ENCODE data around the gene FOXL2NB.

The FOXL2NB gene

DNA sequence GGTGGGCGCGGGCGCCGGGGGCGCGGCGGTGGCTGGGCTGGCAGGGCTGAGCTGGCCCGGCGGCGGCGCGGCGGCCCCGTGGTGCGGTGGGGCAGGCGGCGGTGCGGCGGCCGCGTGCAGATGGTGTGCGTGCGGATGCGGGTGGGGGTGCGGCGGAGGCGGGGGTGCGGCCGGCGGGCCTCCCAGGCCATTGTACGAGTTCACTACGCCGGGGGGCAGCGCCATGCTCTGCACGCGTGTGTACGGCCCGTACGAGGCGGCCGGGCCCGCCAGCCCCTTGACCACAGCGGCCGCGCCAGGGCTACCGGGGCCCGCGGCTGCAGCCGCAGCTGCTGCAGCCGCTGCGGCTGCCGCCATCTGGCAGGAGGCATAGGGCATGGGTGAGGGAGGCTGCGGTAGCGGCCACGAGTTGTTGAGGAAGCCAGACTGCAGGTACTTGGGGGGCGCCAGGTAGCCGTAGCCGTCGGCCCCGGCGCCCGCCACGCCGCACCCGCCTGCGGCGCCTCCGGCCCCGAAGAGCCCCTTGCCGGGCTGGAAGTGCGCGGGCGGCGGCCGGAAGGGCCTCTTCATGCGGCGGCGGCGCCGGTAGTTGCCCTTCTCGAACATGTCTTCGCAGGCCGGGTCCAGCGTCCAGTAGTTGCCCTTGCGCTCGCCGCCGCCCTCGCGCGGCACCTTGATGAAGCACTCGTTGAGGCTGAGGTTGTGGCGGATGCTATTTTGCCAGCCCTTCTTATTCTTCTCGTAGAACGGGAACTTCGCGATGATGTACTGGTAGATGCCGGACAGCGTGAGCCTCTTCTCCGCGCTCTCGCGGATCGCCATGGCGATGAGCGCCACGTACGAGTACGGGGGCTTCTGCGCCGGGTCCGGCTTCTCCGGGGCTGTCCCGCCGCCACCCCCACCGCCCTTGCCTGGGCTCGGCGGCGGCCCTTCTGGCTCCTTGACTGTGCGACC lies 1.0 kb upstream of the FOXL2NB start:
- DNase-seq, result peak in 1 of 2 donors; percentile 43

- no peak for DNase-seq
These were observed 591 bp downstream of the FOXL2NB start for GRCh38 chr3:138947495-138948121.

DNA sequence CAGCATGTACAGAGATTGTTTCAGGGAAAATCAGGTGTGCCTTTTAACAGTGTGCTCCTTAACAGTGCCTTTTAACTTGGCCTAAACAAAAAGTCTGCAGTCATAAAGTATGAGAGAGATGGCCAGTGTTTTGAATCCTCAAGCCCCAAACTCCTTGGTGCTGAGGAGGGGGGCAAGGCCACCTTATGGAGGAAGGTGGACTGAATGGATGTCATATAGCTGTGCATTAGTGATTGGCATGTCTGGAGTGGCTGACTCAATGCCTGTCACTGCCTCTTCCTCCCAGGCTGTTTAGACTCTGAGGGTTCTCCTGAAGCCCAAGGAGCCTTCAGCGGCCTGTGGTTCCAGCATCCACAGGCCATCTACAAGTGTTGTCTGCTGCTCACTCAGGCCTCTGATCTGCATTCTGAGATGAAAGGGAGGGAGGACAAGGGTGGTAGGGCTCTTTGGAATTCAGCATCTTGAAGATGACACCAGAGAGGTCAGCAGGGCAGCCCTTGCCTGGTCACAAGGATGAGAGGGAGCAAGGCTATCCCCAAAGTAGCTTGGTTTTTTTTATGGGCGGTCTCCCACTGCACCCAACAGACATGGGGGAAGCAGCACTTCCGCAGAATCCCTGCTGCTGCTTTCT lies 1.5 kb downstream of the FOXL2NB start:
- DNase-seq, result no peak

GRCh38 chr3:138949002-138949418 lies 2.0 kb downstream of the FOXL2NB start:
- no peak for DNase-seq

GRCh38 chr3:138949445-138950005 lies 2.5 kb downstream of the FOXL2NB start:
- no peak for DNase-seq

GRCh38 chr3:138950006-138950644 lies 3.1 kb downstream of the FOXL2NB start:
- peak; percentile 21 to 53 for DNase-seq

DNA sequence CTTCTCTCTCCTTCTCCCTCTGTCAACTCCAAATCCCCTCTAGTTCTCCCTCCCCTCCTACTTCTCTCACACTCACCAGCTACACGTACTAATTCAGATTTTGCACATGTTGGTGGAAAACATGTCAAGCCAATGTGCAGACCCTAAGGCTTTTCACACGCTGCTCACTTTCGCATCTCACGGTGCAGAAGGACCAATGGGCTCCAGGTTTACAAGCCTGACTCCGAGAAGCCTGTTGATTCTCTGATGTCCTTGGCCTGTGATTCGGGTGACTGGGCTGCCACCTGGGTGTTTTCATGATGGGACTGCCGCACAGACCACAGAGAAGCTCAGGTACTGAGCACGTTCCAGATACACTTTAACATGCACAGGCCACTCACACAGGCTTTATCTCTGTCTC lies 3.7 kb downstream of the FOXL2NB start:
- DNase-seq, result no peak

DNA sequence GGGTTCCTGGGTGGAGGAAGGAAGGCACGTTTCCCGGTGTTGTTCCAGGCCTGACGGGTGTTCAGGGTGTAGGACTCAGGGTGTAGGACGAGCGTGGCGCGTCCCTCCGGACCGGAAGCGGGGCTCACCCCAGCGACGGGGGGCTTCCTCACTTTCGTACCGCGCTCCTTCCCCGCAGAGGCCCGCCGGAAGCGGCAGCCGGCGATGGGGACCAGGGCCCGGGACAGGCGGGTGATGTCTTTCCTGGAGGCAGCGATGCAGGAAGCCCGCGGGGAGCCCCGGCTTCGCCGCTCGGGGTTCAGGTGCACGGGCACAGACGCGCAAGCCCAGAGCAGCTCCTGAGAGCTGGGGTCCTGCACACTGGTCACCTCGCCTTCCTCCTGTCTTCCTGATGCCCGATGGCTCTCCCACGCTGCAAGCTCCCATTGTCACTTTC lies 13.4 kb downstream of the FOXL2NB start:
- DNase-seq, result no peak

- no peak for DNase-seq
These were observed 16.0 kb downstream of the FOXL2NB start for GRCh38 chr3:138962854-138963560.

DNA sequence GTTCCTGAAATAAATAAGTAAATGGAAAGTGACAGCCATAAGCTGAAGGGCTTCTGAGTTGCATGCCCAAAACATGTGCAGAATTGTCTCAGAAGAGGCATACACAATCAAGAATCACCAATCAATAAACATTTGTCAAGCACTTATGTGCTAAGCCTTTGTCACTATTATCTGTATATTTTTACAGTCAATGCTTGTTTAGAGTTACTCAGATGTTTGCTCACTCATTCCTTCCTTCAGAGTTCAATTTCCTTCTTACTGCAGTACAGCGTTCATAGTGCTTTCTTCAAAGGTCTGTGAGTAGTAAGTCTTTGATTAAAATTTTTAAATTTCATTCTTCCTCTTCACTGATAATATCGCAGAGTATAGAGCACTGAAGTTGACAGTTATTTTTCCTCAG lies 17.2 kb downstream of the FOXL2NB start:
- DNase-seq, result no peak

- no peak for DNase-seq
These were observed 17.9 kb downstream of the FOXL2NB start for GRCh38 chr3:138964923-138965322.

DNA sequence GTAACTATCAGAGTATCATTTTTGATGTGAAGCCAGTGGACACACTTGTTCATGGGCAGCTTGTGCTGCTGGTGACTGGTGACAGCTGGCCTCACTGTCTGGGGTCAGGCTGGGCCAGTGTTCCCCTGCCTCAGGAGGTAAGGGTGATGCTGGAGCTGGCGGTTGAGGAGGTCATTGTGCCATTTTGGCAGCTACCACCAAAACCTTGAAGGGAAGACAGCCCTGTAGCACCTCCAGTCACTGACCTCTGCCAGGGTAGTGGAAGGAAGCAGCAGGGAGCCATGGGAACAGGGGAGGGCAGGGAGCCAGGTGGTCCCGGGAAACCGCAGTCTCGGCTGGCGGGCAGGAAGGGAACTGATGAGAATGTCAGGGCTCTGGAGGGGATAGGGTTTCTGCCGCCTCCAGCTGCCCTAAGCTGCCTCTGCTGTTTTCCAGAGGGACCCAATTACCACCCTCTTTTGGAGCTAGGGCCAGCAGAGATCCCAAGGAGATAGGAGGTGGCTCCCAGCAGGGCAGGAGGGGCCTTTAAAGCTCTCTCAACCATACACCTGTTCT lies 24.8 kb downstream of the FOXL2NB start:
- no peak for DNase-seq

- no peak for DNase-seq
These were observed 25.9 kb downstream of the FOXL2NB start for GRCh38 chr3:138972941-138973340.

GRCh38 chr3:138974462-138974861 lies 27.4 kb downstream of the FOXL2NB start:
- DNase-seq, result no peak

DNA sequence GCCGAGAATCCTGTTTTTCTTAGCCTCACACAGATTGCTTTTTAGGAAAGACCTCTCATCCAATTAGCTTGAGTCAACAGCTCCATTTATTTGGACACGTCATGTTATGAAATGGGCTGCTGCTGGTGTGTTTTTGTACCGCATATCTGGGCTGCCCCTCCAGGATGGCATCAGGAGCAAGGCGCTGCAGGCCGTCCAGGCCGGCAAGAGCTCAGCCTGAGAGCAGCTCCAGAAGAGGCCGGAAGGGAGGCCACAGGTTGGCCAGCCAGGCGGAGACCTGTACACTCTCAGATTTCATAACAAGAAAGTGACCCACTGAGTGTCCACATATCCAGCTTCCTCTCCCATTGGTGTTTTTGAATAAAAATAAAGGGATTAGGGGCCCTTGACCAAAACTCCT lies 28.3 kb downstream of the FOXL2NB start:
- no peak for DNase-seq

DNA sequence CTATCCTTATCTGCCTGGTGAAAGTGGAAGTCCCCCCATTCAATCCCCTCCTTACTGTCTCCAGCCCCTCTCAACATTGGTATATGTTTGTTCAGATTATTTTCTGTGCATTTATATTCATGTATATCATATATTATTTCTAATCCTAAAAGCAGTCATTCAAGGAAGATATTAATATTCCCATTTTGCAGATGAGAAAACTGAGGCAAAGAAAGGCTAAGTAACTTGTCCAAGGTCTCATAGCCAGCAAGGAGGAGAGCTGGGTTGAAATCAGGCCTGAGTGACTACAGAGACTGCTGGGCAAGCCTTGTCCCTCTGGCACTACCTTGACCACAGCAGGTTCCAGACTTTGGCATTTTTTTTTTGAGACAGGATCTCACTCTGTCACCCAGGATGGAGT lies 29.0 kb downstream of the FOXL2NB start:
- DNase-seq, result no peak

DNA sequence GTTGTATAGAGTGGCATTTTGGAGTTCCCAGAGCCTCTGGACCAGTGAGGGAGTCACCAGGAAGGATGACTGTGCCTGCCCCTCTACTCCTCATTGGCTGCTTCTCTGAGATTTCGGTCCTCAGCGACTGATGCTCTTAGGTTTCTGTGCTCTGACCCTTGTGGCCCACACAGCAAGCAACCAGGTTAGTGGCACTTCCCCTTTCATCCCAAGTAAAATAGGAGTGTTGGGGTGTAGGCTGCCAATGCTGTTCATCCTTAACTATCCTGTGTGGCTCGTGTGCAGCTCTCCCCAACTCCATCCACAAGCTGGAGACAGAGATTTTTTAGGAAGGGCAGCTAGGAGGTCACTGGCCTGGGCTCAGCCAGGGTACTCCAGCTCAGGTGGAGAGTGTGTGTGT lies 37.8 kb downstream of the FOXL2NB start:
- no peak for DNase-seq

- DNase-seq, result no peak
These were observed 38.9 kb downstream of the FOXL2NB start for GRCh38 chr3:138985932-138986331.

DNA sequence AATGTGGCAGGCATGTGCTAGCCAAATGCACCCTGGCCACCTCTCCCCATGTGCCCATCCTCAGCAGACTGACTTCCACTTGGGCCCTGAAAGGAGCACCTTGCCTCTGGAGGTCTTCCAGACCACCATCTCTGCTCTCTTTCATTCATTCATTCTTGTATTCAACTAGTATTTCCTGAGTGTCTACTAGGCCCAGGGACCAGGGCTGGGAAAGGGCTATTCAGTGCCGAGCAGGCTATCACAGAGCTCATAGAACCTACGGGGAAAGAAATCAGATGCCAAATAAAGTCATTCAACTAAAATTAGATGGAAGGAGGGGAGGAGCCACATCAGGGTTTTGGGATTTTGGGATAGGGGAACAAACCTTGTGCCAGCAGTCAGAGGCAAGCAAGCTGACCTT lies 40.2 kb downstream of the FOXL2NB start:
- no peak for DNase-seq

GRCh38 chr3:138995706-138996105 lies 48.7 kb downstream of the FOXL2NB start:
- DNase-seq, result no peak

Data from inflammatory macrophage (primary cell).